IMR-90 (cell line): ENCODE measurements around the gene CCDC71. TPM values are rescaled to one million over a fixed set of nuclear protein-coding genes. Genes with fewer than 3 reads are reported as not detected.

Experiments used
- ATAC-seq: fragments of 200-7000 bp; cut with Tn5 transposase; 2 replicates; pipeline ENCODE4 v1.9.1; 2020; ENCODE audit warnings: low read depth, mild to moderate bottlenecking, moderate library complexity
- BruUV-seq: library from RNA; stranded (reverse); fragments of 400-500 nt; replicated peaks from 2 replicates; lab custom pipeline; 2021; lab: Mats Ljungman, UMichigan
- CTCF ChIA-PET: fragments of 300-600 bp; formaldehyde crosslinking; extraction: SDS; loops from one replicate; lab custom pipeline; 2021; ENCODE audit warnings: antibody characterized with exemption; lab: Yijun Ruan, JAX
- POLR2A ChIA-PET: fragments of 300-600 bp; sonication (Branson Sonifier 250); formaldehyde crosslinking; loops from one replicate; lab custom pipeline; 2022; ENCODE audit warnings: antibody characterized with exemption; ENCODE audit not compliant: unreplicated experiment; lab: Charles Lee
- DNase-seq: peaks from one replicate; pipeline ENCODE4 v3.0.0; 2013
- H2AFZ ChIP-seq: replicated peaks from 2 replicates; pipeline ENCODE3; 2013; ENCODE audit warnings: low read length, mild to moderate bottlenecking; ENCODE audit not compliant: poor library complexity
- H2AK5ac ChIP-seq: 2 replicates; pipeline ENCODE4 v1.6.1; 2013; ENCODE audit warnings: low read depth, low read length, inconsistent platforms
- H2AK9ac ChIP-seq: replicated peaks from 2 replicates; pipeline ENCODE3; 2013; ENCODE audit warnings: mild to moderate bottlenecking, low read depth, low read length, moderate library complexity; ENCODE audit not compliant: poor library complexity
- H2BK120ac ChIP-seq: 2 replicates; pipeline ENCODE4 v1.6.1; 2013; ENCODE audit warnings: low read depth, low read length, inconsistent platforms
- H2BK15ac ChIP-seq: 3 replicates; pipeline ENCODE4 v1.6.1; 2013; ENCODE audit warnings: low read depth, low read length, inconsistent platforms
- H2BK20ac ChIP-seq: 2 replicates; pipeline ENCODE4 v1.6.1; 2013; ENCODE audit warnings: low read depth, mild to moderate bottlenecking, inconsistent platforms, low read length, moderate library complexity
- H2BK5ac ChIP-seq: 2 replicates; pipeline ENCODE4 v1.6.1; 2013; ENCODE audit warnings: mild to moderate bottlenecking, low read depth, low read length, inconsistent platforms; ENCODE audit not compliant: poor library complexity, severe bottlenecking
- H3K14ac ChIP-seq: replicated peaks from 2 replicates; pipeline ENCODE4 v1.6.1; 2013; ENCODE audit warnings: low read depth, low read length, inconsistent platforms
- H3K18ac ChIP-seq: 2 replicates; pipeline ENCODE4 v1.6.1; 2013; ENCODE audit warnings: low read depth, low read length, control low read depth
- H3K23ac ChIP-seq: 2 replicates; pipeline ENCODE4 v1.6.1; 2013; ENCODE audit warnings: low read depth, low read length, inconsistent platforms
- H3K27ac ChIP-seq: 2 replicates; pipeline ENCODE4 v1.5.1; 2013; ENCODE audit warnings: mild to moderate bottlenecking, control low read depth, low read length; ENCODE audit not compliant: insufficient read depth
- H3K27me3 ChIP-seq: 2 replicates; pipeline ENCODE4 v1.6.1; 2013; ENCODE audit warnings: low read length; ENCODE audit not compliant: control insufficient read depth, insufficient read depth
- H3K36me3 ChIP-seq: 2 replicates; pipeline ENCODE4 v1.6.1; 2013; ENCODE audit warnings: low read length, mixed read lengths; ENCODE audit not compliant: control insufficient read depth, insufficient read depth
- H3K4ac ChIP-seq: 2 replicates; pipeline ENCODE4 v1.6.1; 2013; ENCODE audit warnings: low read depth, low read length, inconsistent platforms
- H3K4me1 ChIP-seq: 2 replicates; pipeline ENCODE4 v1.6.1; 2013; ENCODE audit warnings: low read length, mixed read lengths; ENCODE audit not compliant: control insufficient read depth, insufficient read depth
- H3K4me2 ChIP-seq: 2 replicates; pipeline ENCODE4 v1.6.1; 2013; ENCODE audit warnings: low read depth, mild to moderate bottlenecking, control low read depth, low read length, moderate library complexity
- H3K4me3 ChIP-seq: 2 replicates; pipeline ENCODE4 v1.5.1; 2013; ENCODE audit warnings: low read depth, mild to moderate bottlenecking, control low read depth, low read length, moderate library complexity; ENCODE audit not compliant: insufficient read depth
- H3K56ac ChIP-seq: 2 replicates; pipeline ENCODE4 v1.6.1; 2013; ENCODE audit warnings: low read length, inconsistent platforms; ENCODE audit not compliant: insufficient read depth; ENCODE audit errors: extremely low read depth
- H3K79me1 ChIP-seq, 2 experiments: 2 replicates each; pipeline ENCODE4 v1.6.1; 2013; ENCODE audit warnings: low read length in 2 of 2, inconsistent platforms in 1 of 2, low read depth in 1 of 2
- H3K9ac ChIP-seq: 2 replicates; pipeline ENCODE4 v1.6.1; 2013; ENCODE audit warnings: low read depth, low read length, control low read depth
- H3K9me1 ChIP-seq: 2 replicates; pipeline ENCODE4 v1.6.1; 2013; ENCODE audit warnings: low read length, inconsistent platforms; ENCODE audit not compliant: insufficient read depth
- H3K9me3 ChIP-seq: 2 replicates; pipeline ENCODE4 v1.6.1; 2013; ENCODE audit warnings: low read length; ENCODE audit not compliant: control insufficient read depth, insufficient read depth
- H4K20me1 ChIP-seq: 2 replicates; pipeline ENCODE4 v1.6.1; 2013; ENCODE audit warnings: low read length, inconsistent platforms; ENCODE audit not compliant: insufficient read depth
- H4K5ac ChIP-seq: 2 replicates; pipeline ENCODE4 v1.6.1; 2013; ENCODE audit warnings: mild to moderate bottlenecking, low read depth, low read length, control low read depth
- H4K8ac ChIP-seq, 2 experiments: 2 replicates each; pipeline ENCODE4 v1.6.1; 2013; ENCODE audit warnings: low read depth in 2 of 2, low read length in 2 of 2, control low read depth in 1 of 2, inconsistent platforms in 1 of 2
- H4K91ac ChIP-seq: 2 replicates; pipeline ENCODE4 v1.6.1; 2013; ENCODE audit warnings: low read depth, low read length, inconsistent platforms; ENCODE audit not compliant: insufficient read depth
- POLR2A ChIP-seq: IDR thresholded peaks from 2 replicates; pipeline ENCODE4 v1.6.1; 2012; ENCODE audit warnings: mild to moderate bottlenecking, low read depth, low read length
- USF2 ChIP-seq: fragments of 150-350 bp; IDR thresholded peaks from 2 replicates; pipeline ENCODE4 v1.6.1; 2017; ENCODE audit warnings: mild to moderate bottlenecking, antibody characterized with exemption, low read length, low read depth
- WGBS, 2 experiments: methylation state at CpG; one replicate each; pipeline versions ENCODE4 v1.1.5 to v1.1.7; 2013; ENCODE audit warnings: missing lambda C conversion rate in 2 of 2; ENCODE audit not compliant: insufficient read length in 1 of 2; ENCODE audit errors: extremely low coverage in 2 of 2; 5-methylcytosine and 5-hydroxymethylcytosine counted together
- dilution Hi-C: fragments of 300-500 bp; cut with HindIII; formaldehyde crosslinking; loops from one replicate; pipeline ENCODE4 v1.14.3; 2018; ENCODE audit warnings: low sequenced_read_pairs; ENCODE audit not compliant: unreplicated experiment
- in situ Hi-C: fragments of 300-500 bp; cut with MboI; formaldehyde crosslinking; loops from 3 replicates; pipeline ENCODE4 v1.14.3; 2019; ENCODE audit warnings: low sequenced_read_pairs, inconsistent platforms, mixed read lengths
- intact Hi-C: fragments of 100-400 bp; cut with micrococcal nuclease; formaldehyde crosslinking; loops from 2 replicates; pipeline ENCODE4 v1.10.0; 2022
- polyA plus RNA-seq, 3 experiments: library from polyadenylated mRNA; depleted of rRNA; stranded (reverse); fragments of >200 nt; gene quantifications; 2 replicates each; pipeline ENCODE4 v1.2.3, GENCODE V29; 2012; ENCODE audit warnings: low replicate concordance in 1 of 3
- total RNA-seq: library from RNA; depleted of rRNA; stranded (reverse); fragments of >200 nt; gene quantifications from 2 replicates; pipeline ENCODE4 v1.2.3, GENCODE V29; 2012

Gene CCDC71
- total and polyA plus RNA-seq, 2 of the 4 experiments (the other 2 are of a cell fraction) = 29.4 to 35.9 TPM

GRCh38 chr3:49134471-49135265, 31.5 kb downstream of the CCDC71 start:
- no peak for ATAC-seq
- peaks cover 2% of the 10 kb centered on the region for H3K27me3 ChIP-seq
- H3K56ac ChIP-seq = no peak overlapping the region
- peak overlapping the region; percentile 66 for H2AK9ac ChIP-seq
- H3K27ac ChIP-seq = no peak overlapping the region
- H3K9me3 ChIP-seq = no peaks in the 10 kb centered on the region
- peak overlapping the region; percentile 69 for H4K91ac ChIP-seq
- H4K20me1 ChIP-seq = peaks cover 10% of the 10 kb centered on the region
- H2AK5ac ChIP-seq = peak overlapping the region; percentile 54
- H3K4me3 ChIP-seq = no peak overlapping the region
- ChIA-PET POLR2A (no interaction called here), CTCF (no interaction called here)
- BruUV-seq = no TSS peak
- peak overlapping the region; percentile 2; the same call in 1 of the 2 replicates for H3K23ac ChIP-seq
- peak overlapping the region; percentile 75 for H3K14ac ChIP-seq
- no peak overlapping the region for H3K9ac ChIP-seq
- no peak overlapping the region for H3K18ac ChIP-seq
- TF ChIP-seq POLR2A (no peak), USF2 (no peak)
- peak overlapping the region; percentile 51; the same call in 1 of the 2 replicates for H3K4me2 ChIP-seq
- H3K9me1 ChIP-seq = peaks cover 33% of the 10 kb centered on the region
- intact Hi-C loops (no loop called here), in situ Hi-C loops (no loop called here), dilution Hi-C loops (no loop called here)
- peaks cover 10 to 44% of the 10 kb centered on the region in 2 experiments for H3K79me1 ChIP-seq
- H3K4ac ChIP-seq = peak overlapping the region; percentile 89
- peak overlapping the region; percentile 77; the same call in 2 of the 3 replicates for H2BK15ac ChIP-seq
- peaks cover 20% of the 10 kb centered on the region for H3K36me3 ChIP-seq
- peak overlapping the region; percentile 79; the same call in 1 of the 2 replicates for H4K5ac ChIP-seq
- no peak overlapping the region for H2BK120ac ChIP-seq
- no peak overlapping the region for H2AFZ ChIP-seq
- no peak for DNase-seq
- H3K4me1 ChIP-seq = peaks cover 9% of the 10 kb centered on the region
- WGBS, 2 experiments = 67% methylated on average over 3 of the region's 3 CpGs; no CpG with 5 or more reads in 1 of the 2 experiments
- peak overlapping the region; percentile 83 to 94; a peak in 3 of 4 replicates for H4K8ac ChIP-seq
- H2BK5ac ChIP-seq = no peak overlapping the region
- H2BK20ac ChIP-seq = no peak overlapping the region
